HUES64 (cell line): Measurements from ENCODE around the gene YJEFN3.

Experiments
- H3K27ac ChIP-seq: 2 replicates; pipeline ENCODE4 v1.7.0; 2013; ENCODE audit warnings: low read depth, low read length, inconsistent platforms
- H3K27me3 ChIP-seq: 2 replicates; pipeline ENCODE4 v1.6.1; 2013; ENCODE audit warnings: mild to moderate bottlenecking, low read length; ENCODE audit not compliant: insufficient read depth
- H3K36me3 ChIP-seq: 2 replicates; pipeline ENCODE4 v1.6.1; 2013; ENCODE audit warnings: mild to moderate bottlenecking, low read length; ENCODE audit not compliant: insufficient read depth
- H3K4me1 ChIP-seq: 2 replicates; pipeline ENCODE4 v1.6.1; 2013; ENCODE audit warnings: mild to moderate bottlenecking, low read length, moderate library complexity; ENCODE audit not compliant: insufficient read depth
- H3K4me3 ChIP-seq: 2 replicates; pipeline ENCODE4 v1.5.1; 2013; ENCODE audit warnings: mild to moderate bottlenecking, low read length, moderate library complexity
- H3K9ac ChIP-seq: 2 replicates; pipeline ENCODE4 v1.6.1; 2013; ENCODE audit warnings: mild to moderate bottlenecking, low read depth, low read length
- H3K9me3 ChIP-seq: 2 replicates; pipeline ENCODE4 v1.6.1; 2013; ENCODE audit warnings: low read depth, low read length; ENCODE audit not compliant: insufficient read depth
- WGBS: fragments of 150-250, 120-280 bp; methylation state at CpG from one replicate; pipeline ENCODE4 v1.1.7; 2013; ENCODE audit warnings: missing lambda C conversion rate; 5-methylcytosine and 5-hydroxymethylcytosine counted together

The YJEFN3 gene

GRCh38 chr19:19488875-19489690, 39.6 kb upstream of the YJEFN3 start:
- Histone ChIP-seq H3K27me3 (no peaks in the 10 kb centered on the region), H3K36me3 (peaks cover 28% of the 10 kb centered on the region), H3K9me3 (no peaks in the 10 kb centered on the region), H3K4me1 (peaks cover 37% of the 10 kb centered on the region), H3K9ac (peak overlapping the region; percentile 47), H3K4me3 (no peak overlapping the region), H3K27ac (peak overlapping the region; percentile 88)
- WGBS = 57% methylated on average over 14 of the region's 14 CpGs

DNA sequence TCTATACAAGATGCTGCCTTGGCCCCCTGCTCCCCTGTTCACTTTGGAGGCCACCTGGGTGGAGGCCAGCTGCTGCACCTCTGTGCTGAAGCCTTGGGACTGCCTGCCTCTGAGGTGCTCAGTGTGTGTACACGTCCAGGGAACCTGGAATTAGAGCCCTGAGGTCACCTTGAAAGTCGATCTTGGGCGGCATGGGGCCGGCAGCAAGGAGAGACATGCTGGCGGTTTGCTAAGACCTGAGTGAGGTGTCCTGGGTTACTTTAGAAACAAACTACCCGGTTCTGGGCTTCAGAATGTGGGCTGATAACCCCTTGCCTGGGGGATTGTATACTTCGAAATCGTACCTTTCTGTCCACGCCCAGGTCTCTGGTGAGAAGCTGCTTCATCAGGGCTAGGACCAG, 38.9 kb upstream of the YJEFN3 start:
- peak overlapping the region; percentile 88 for H3K27ac ChIP-seq
- 87% methylated on average over 9 of the region's 9 CpGs for WGBS
- H3K4me1 ChIP-seq = peaks cover 37% of the 10 kb centered on the region
- H3K9me3 ChIP-seq = no peaks in the 10 kb centered on the region
- H3K9ac ChIP-seq = no peak overlapping the region
- peaks cover 35% of the 10 kb centered on the region for H3K36me3 ChIP-seq
- H3K4me3 ChIP-seq = no peak overlapping the region
- no peaks in the 10 kb centered on the region for H3K27me3 ChIP-seq

DNA sequence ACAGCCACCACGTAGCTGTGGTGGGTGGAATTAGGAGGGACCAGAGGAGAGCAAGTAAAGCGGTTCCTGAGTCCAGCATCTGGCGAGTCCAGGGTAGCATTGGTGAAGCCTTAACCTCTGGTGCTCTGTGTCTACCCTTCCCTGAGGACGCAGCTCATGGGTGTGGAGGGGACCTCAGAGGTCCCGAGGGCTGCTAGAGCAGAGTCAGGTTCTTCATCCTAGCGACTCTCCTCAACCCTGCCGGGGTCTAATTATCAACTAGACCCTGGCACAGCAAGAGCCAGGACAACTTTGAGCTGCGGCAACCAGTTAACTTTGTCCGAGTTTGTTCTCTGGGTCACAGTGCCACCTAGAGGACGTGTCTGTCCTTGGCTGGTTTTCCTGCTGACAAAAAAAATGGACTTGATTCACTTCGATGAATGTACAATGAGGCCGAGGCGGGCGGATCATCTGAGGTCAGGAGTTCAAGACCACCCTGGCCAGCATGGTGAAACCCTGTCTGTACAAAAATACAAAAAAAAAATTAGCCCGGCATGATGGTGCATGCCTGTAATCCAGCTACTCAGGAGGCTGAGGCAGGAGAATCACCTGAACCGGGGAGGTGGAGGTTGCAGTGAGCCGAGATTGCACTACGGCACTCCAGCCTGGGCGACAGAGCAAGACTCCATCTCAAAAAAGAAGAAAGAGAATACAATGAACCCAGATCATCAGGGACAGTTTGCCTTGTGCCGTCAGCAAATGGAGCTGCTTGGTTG, 38.3 kb upstream of the YJEFN3 start:
- H3K27ac ChIP-seq = peak overlapping the region; percentile 88
- no peak overlapping the region for H3K4me3 ChIP-seq
- peaks cover 38% of the 10 kb centered on the region for H3K36me3 ChIP-seq
- WGBS = 59% methylated on average over 20 of the region's 20 CpGs
- peaks cover 33% of the 10 kb centered on the region for H3K4me1 ChIP-seq
- H3K27me3 ChIP-seq = no peaks in the 10 kb centered on the region
- H3K9me3 ChIP-seq = no peaks in the 10 kb centered on the region
- no peak overlapping the region for H3K9ac ChIP-seq

DNA sequence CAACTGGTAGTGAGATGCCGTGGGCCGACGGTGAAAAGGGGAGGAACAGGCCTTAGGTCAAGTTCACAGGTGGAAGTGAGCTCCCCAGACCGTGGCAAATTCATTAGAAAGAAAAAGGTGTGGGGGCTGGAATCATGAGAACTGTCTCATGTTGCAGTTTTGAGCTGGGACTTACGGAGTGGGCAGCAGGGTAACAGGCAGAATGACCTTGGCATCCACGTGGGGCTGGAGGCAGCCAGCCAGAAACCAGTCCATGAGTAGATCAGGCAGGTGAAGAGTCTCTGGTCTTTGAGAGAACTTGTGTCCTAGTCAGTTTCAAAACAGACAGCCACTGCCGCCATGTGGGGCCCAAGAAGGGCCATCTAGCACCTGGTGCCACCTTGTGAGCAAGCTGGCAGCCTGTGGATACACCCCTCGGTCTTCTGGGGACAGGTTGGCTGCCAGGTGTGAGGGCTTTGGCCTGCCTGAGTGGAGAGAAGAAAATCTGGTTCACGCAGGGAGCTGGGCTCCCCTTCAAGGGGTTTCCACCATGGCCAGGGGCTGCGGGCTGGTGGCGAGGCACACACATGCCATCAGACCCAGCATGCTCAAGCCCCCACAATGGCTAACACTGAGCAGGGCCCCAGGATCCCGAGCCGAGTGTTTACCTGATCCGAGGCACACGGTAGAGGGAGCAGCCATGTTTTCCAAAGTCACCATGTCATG, 37.2 kb upstream of the YJEFN3 start:
- whole genome bisulfite sequencing = 95% methylated on average over 15 of the region's 15 CpGs
- H3K9ac ChIP-seq = no peak overlapping the region
- no peaks in the 10 kb centered on the region for H3K27me3 ChIP-seq
- peaks cover 27% of the 10 kb centered on the region for H3K4me1 ChIP-seq
- H3K9me3 ChIP-seq = no peaks in the 10 kb centered on the region
- no peak overlapping the region for H3K4me3 ChIP-seq
- no peak overlapping the region for H3K27ac ChIP-seq
- peaks cover 44% of the 10 kb centered on the region for H3K36me3 ChIP-seq

DNA sequence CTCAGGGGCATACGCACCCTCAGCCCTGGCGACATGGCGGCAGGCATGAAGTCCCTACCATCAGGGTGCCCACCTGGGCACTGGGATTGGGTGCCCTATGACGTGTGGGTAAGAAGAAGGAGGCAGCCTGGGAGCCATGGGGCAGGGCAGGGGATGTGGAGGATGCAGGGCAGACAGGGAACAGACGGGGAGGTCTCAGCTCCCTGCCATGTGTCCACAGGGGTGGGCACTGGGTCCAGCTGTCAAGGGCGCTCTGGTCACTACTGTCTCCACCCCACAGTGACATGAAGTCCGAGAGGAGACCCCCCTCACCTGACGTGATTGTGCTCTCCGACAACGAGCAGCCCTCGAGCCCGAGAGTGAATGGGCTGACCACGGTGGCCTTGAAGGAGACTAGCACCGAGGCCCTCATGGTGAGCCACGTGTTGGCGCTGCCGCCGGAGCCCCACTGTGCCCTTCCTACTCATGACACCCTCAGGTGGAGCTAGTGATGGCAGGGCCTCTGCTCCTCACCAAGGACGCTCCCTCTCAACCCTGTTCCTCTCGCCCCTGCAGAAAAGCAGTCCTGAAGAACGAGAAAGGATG, 36.6 kb upstream of the YJEFN3 start:
- 94% methylated on average over 21 of the region's 21 CpGs for WGBS
- H3K36me3 ChIP-seq = peaks cover 51% of the 10 kb centered on the region
- H3K4me3 ChIP-seq = no peak overlapping the region
- no peaks in the 10 kb centered on the region for H3K27me3 ChIP-seq
- no peak overlapping the region for H3K27ac ChIP-seq
- no peaks in the 10 kb centered on the region for H3K9me3 ChIP-seq
- no peak overlapping the region for H3K9ac ChIP-seq
- peaks cover 27% of the 10 kb centered on the region for H3K4me1 ChIP-seq

DNA sequence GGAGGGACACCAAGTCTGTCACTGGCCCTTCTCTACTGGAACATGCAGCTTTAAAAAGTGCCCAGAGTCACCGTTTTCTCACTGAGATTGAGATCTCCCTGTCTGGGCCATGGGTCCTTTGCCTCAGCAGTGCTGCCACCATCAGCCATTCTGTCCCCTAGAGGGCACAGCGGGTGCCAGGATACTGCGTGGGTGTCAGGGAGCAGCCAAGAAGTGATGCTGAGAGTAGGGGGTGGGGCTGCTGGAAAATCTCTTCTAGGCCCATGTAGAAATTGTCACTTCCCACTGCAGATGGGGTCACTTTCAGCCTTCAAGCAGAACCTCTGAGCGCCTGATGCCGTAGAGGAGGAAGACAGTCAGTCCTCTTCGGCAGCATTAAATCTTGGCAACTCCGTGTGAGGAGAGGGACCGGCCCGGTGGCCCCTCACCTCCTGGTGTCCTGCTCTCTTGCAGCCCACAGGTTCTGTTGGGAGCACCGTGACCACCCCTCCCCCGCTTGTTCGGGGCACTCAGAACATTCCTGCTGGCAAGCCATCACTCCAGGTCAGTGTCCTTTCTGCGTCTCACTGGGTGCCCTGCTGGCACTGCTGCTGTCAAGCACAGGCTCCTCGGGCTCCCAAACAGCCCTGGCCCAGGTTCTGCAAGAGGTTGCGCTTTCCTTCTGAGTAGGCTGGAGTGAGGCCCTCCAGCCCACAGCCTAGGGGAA, 34.7 kb upstream of the YJEFN3 start:
- Histone ChIP-seq H3K36me3 (peaks cover 70% of the 10 kb centered on the region), H3K4me1 (peaks cover 12% of the 10 kb centered on the region), H3K4me3 (no peak overlapping the region), H3K9ac (no peak overlapping the region), H3K27ac (no peak overlapping the region), H3K27me3 (no peaks in the 10 kb centered on the region), H3K9me3 (no peaks in the 10 kb centered on the region)
- WGBS = 95% methylated on average over 15 of the region's 15 CpGs

- no peaks in the 10 kb centered on the region for H3K9me3 ChIP-seq
- H3K9ac ChIP-seq = no peak overlapping the region
- H3K4me1 ChIP-seq = no peaks in the 10 kb centered on the region
- H3K27me3 ChIP-seq = no peaks in the 10 kb centered on the region
- H3K4me3 ChIP-seq = no peak overlapping the region
- H3K36me3 ChIP-seq = peaks cover 86% of the 10 kb centered on the region
- WGBS = 96% methylated on average over 30 of the region's 30 CpGs
- no peak overlapping the region for H3K27ac ChIP-seq
Observed at GRCh38 chr19:19495614-19496603, 32.8 kb upstream of the YJEFN3 start.

GRCh38 chr19:19498255-19498991, 30.3 kb upstream of the YJEFN3 start:
- Histone ChIP-seq H3K27me3 (no peaks in the 10 kb centered on the region), H3K4me3 (no peak overlapping the region), H3K4me1 (no peaks in the 10 kb centered on the region), H3K9me3 (no peaks in the 10 kb centered on the region), H3K27ac (no peak overlapping the region), H3K9ac (no peak overlapping the region), H3K36me3 (peaks cover 95% of the 10 kb centered on the region)
- WGBS = 95% methylated on average over 33 of the region's 33 CpGs

GRCh38 chr19:19499272-19499995, 29.3 kb upstream of the YJEFN3 start:
- Histone ChIP-seq H3K4me1 (no peaks in the 10 kb centered on the region), H3K36me3 (peaks cover 96% of the 10 kb centered on the region), H3K9ac (no peak overlapping the region), H3K9me3 (no peaks in the 10 kb centered on the region), H3K27me3 (no peaks in the 10 kb centered on the region), H3K4me3 (no peak overlapping the region), H3K27ac (no peak overlapping the region)
- WGBS = 94% methylated on average over 18 of the region's 18 CpGs
